ENCODE measurements around the gene CDC40.
"Not testable (repeated sequence)": the region's sequence is repeated elsewhere in the genome, so short reads cannot be mapped to it uniquely, and the experiment has no call there.

The CDC40 gene

GRCh38 chr6:110201151-110201884 is 21.1 kb downstream of the CDC40 start:
- DNase-seq = no peak

- DNase-seq = no peak
Observed at GRCh38 chr6:110207652-110208051, 27.4 kb downstream of the CDC40 start.

- DNase-seq = no peak
Observed at GRCh38 chr6:110211753-110212152, 31.5 kb downstream of the CDC40 start.

GRCh38 chr6:110214338-110214737 is 34.1 kb downstream of the CDC40 start:
- DNase-seq = no peak

DNA sequence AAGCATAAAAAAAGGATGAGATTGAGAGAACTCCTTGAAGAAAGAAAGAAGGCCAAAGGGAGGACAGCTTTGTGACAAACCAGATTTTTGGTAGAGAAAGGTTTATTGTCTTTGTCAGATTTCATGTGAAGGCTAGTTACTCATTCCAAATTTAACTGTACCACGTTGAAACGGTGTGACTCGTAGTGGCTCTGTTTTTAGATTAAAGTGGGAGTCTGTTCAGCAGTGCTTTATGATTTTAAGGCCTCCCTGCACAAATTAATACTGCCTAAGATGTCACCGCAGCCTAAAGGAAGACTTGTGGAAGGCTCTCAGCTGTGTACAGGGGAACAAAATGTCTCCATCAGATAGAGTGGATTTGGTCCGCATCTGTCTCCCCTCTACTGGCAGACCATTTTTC is 35.9 kb downstream of the CDC40 start:
- DNase-seq = no peak

DNA sequence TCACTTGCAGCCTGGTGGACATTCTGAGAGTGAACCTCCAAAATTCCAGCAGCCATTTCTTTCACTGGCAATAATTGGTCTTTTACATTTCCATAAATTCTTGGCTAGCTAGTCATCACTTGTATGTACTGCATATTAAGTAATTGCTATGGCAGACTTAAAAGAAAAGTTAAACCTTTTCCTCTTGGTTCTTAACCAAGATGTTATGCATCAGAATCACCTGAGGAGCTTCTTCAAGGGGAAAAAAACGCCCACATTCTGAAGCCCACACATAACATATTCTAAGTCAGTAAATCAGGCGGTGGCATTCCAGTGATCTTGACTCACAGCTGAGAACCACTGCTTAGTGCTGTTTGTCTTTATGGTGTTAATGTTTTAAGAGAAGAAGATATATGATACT is 37.0 kb downstream of the CDC40 start:
- no peak for DNase-seq

DNA sequence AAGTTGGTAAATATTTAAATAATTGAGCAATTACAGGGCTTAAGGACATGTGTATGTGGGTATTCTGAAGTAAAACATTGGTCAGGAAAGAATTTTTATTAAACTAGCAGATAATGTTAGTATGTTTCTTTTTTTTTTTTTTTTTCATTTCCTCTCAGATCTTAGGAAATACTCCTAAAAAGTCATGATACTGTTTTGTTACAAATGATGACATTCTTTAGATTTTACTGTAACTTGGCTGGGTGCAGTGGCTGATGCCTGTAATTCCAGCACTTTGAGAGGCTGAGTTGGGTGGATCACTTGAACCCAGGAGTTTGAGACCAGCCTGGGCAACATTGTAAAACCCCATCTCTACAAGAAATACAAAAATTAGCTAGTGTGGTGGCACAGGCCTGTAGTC is 41.5 kb downstream of the CDC40 start:
- no peak for DNase-seq

DNA sequence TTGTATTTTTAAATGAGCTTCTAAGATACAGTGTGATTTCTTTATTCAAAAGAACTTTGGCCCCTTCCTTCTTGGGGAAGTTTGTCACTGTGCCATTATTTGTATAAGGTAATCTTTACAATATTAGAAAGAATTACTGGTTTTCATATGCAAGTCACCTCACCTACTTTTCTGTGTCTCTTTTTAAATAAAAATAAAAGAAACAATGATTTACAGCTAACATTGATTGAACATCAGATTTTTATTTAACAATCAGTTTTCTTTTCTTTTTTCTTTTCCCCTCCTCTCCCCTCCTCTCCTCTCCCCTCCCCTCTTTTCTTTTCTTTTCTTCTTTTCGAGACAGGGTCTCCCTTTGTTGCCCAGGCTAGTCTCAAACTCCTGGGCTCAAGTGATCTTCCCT is 46.0 kb downstream of the CDC40 start:
- DNase-seq = no peak

GRCh38 chr6:110232450-110232849 is 52.2 kb downstream of the CDC40 start:
- DNase-seq = no peak

GRCh38 chr6:110233770-110234374 is 53.6 kb downstream of the CDC40 start:
- no peak for DNase-seq

DNA sequence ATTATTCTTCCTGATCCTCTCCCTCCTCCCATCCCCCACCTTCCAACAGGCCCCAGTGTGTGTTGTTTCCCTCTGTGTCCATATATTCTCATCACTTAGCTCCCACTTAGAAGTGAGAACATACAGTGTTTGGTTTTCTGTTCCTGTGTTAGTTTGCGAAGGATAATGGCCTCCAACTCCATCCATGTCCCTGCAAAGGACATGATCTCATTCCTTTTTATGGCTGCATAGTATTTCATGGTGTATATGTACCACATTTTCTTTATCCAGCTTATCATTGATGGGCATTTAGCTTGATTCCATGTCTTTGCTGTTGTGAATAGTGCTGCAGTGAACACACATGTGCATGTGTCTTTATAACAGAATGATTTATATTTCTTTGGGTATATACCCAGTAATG is 55.8 kb downstream of the CDC40 start:
- DNase-seq = not testable (repeated sequence)

DNA sequence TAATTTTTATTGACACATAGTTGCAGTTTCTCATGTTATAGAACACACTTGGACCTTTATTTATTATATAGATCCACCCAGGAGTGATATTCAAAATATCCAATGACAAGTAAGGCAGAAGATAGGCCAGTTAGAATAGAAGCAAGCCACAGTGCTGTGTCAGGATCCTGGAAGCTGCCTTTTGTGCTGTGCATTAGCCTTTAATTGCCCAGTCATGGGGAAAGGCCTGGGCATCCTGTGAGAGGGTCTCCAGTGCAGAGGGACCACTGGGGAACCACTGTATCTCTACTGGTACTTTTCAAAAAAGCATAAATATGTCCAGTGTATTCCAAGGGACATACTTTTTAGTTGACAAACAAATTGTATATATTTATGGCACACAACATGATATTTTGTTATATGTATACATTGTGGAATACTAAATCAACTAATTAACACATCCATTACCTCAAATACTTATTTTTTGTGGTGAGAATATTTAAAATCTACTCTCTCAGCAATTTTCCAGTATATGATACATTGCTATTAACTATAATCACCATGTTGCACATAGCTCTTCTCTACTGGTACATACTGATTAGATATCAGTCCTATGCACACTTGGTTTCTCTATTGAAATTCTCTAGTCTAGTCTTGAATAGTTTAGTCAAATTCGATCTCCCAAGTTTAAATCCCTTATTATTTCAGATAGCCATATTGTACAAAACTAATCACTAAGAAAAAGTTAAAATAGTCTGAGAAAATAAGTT is 59.5 kb downstream of the CDC40 start:
- no peak for DNase-seq

DNA sequence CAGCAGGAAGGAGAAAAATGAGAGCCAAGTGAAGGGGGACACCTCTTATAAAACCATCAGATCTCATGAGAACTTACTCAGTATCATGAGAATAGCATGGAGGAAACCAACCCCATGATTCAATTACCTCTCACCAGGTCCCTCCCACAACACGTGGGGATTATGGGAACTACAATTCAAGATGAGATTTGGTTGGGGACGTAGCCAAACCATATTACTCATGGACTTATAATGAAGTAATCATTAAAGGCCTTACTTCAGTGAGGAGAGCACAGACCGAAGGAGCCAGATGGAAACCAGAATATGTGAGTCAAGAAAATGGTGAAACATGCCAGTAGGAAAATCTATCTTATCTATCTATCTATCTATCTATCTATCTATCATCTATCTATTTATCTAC is 64.4 kb downstream of the CDC40 start:
- DNase-seq = not testable (repeated sequence)

GRCh38 chr6:110246378-110246777 is 66.2 kb downstream of the CDC40 start:
- no peak for DNase-seq

DNA sequence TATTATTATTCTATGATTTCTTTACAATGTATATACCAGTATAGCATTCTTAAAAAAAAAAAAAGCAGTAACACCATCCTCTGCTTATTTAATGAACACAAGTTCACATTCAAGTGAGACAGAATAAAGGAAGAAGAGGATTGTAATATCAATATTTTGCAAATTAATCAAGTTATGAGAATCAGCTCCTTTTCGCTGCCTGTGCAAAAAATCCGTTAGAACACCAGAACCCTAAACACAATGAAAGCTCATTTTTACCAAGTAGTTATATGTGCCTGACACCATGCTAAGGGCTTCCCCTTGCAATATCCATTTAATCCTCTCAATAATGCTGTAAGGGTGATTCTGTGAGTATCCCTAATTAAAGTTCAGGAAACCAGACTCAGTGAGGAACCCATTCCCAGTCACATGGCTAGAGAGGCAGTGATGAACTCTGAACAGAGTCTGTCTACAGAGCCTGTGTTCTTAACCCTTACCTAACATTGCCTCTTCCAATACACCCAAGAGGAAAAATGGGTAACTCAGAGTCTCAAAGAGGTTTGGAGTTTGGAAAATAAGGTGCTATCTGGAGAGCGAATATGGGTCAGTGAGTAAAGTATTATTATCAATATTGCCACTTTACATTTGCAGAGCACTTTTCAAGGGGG is 66.8 kb downstream of the CDC40 start:
- no peak for DNase-seq

DNA sequence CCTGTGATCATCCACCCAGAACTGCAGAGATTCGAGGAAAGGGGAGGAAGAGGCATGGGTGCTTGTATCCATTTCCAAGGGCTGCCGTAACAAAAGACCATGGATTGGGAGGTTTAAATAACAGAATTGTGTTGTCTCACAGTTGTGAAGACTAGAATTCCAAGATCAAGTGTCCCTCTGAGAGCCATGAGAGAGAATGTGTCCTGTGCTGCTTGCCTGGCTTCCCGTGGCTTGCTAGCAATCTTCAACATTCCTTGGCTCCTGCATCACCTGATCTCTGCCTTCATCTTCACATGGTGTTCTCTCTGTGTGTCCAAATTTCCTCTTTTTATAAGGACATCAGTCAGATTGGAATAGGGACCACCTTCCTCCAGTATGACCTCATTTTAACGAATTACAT is 69.8 kb downstream of the CDC40 start:
- no peak for DNase-seq

DNA sequence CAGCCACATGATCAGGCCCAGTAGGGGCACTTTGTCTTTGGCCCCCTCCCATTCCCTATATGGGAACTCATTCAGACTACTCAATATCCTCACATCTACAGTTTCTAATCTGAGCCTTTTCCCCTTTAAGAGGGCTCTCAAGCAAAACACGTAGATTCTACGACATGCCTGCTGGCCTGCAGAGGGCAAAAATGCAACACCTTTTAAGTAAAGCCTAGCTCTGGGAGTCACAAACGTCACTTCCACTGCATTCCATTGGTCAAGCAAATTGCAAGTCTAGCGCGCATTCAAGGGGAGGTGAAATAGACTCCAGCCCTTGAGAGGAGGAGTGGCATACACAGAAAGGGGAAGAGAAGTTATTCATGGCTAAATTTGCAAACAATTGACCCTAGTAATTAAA is 70.6 kb downstream of the CDC40 start:
- DNase-seq = no peak

- DNase-seq = no peak
Observed at GRCh38 chr6:110255211-110255750, 75.1 kb downstream of the CDC40 start.

DNA sequence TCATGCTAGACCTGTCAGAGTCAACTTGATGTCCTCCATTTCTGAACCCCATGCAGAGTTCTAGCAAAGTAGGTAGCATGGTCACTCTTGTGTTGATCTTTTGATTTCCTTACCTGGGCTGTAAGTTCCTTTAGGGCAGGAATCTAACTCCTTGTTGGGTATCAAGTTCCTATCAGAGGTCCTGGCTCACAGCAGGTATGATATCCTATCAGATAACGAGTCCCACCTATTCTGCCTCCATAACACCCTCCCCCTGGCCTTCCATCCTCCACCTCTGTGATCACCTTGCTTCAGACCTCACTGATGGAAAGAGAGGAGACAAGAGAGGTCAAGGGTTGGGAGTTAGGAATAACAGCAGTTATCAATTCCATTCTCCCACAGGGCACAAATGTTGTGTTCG is 76.1 kb downstream of the CDC40 start:
- DNase-seq = no peak

- DNase-seq = no peak
Observed at GRCh38 chr6:110265273-110265672, 85.0 kb downstream of the CDC40 start.

DNA sequence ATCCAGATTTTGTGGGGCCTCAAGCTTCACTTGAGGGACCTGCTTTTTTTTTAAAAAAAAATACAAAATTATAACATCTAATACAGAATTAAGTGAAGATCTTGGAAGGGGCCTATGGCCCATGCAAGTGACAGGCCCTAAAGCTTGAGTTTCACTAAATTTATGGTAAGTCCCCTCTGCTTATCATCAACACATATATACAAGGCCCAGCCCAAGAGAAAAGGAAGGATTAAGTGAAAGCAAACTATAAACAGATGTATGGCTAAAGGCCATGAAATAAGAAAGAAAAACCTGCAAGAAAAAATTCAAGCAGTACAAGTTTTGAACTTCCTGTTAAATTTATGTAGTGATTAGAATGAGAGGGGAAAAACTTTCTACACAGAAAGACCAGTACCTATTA is 86.8 kb downstream of the CDC40 start:
- no peak for DNase-seq

DNA sequence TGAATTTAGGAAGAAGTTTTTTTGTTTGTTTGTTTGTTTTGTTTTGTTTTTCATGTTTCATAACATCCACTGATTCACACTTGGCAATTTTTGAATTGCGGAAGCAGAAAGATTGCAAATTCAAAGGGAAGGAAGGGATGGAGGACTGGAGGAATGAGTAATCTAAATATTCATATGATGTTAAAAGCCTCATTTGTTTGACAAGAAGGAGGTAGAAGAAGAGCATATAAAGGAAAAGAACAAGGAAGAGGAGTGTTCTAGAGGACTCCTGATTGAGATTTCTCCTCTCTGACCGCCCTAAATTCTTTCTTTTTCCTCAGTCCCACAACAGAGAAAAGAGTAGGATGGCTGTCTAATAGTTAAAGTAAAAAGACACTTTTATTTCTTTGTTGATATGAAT is 89.4 kb downstream of the CDC40 start:
- DNase-seq = no peak

DNA sequence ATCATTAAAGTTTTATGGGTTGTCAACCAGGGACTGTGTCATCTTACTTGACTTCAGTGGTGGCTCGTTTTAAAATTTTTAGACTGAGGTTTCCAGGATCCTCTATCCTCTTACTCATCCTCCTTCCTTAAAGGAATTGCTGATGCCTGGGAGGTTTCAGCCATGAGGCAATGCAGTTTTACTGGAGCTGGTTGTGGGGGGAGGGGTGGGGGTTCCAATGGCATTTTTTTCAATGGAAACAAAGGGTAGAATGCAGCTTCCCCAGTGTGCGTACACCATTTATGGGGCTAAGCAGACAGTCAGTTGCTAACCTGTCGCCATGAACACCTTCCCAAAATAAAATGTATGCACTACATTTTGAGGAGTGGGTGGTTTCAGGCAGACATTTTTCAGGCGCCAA is 89.9 kb downstream of the CDC40 start:
- DNase-seq = no peak

DNA sequence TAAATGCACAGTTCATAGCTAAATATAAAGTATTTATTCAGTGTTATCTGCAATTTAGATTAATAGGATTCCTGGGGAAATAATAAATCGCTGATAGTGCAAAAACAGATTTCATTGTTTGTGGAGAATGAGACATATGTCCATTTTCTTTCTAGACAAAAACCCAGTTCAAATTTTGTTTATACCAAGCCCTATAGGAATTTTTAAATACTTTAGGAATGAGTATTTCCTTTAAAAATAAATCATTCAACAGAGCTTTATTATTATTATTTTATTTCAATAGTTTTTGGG is 91.5 kb downstream of the CDC40 start:
- DNase-seq = no peak
